ENCODE results near the gene KCNT1. TPM values are rescaled to one million over a fixed set of nuclear protein-coding genes. Genes with fewer than 3 reads are reported as not detected.

KCNT1 gene
- total RNA-seq, 2 donors from 2014 or later = 0.48 TPM; not detected in 1

DNA sequence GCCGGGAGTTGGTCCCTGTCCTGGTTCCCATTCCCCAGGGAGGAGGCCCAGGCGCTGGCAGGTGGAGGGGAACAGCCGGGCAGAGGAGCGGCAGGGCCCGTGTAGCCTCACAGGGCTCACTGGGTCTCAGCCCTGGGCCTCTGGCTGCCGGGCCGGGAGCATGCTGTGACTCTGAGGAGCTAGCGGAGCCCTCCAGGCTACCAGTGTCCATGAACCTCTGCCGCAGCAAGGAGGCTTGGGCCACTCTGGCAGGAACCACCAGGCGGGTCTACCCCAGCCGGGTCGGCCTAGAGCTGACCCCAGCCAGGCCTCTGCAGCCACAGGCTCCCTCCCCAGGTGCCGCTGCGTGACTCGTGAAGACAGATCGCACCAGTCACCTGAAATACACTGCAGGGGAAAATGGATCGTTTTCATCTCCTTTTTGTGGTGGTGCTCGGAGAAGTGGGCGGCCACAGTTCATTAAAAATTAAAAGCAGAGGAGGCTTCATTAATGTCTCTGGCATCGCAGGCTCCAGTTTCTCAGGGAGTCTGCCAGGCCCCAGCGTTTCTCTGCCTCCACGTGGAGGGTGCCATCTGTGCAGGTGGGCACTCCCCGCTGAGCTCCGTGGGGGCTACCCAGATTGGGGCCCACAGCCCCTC lies 43.8 kb downstream of the KCNT1 start:
- no peak for DNase-seq (ENCODE audit: low spot score)
- H3K4me3 ChIP-seq = no peak overlapping the region
- H3K36me3 ChIP-seq = no peaks in the 10 kb centered on the region
- H3K27me3 ChIP-seq = no peaks in the 10 kb centered on the region
- TF ChIP-seq, protein P1, sequence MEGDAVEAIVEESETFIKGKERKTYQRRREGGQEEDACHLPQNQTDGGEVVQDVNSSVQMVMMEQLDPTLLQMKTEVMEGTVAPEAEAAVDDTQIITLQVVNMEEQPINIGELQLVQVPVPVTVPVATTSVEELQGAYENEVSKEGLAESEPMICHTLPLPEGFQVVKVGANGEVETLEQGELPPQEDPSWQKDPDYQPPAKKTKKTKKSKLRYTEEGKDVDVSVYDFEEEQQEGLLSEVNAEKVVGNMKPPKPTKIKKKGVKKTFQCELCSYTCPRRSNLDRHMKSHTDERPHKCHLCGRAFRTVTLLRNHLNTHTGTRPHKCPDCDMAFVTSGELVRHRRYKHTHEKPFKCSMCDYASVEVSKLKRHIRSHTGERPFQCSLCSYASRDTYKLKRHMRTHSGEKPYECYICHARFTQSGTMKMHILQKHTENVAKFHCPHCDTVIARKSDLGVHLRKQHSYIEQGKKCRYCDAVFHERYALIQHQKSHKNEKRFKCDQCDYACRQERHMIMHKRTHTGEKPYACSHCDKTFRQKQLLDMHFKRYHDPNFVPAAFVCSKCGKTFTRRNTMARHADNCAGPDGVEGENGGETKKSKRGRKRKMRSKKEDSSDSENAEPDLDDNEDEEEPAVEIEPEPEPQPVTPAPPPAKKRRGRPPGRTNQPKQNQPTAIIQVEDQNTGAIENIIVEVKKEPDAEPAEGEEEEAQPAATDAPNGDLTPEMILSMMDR (IDR thresholded peaks at IDR 0.05) = no peak
- H3K9me3 ChIP-seq = no peaks in the 10 kb centered on the region
- H3K27ac ChIP-seq = no peak overlapping the region
- H3K4me1 ChIP-seq = peaks cover 0 to 9% of the 10 kb centered on the region in 2 donors

DNA sequence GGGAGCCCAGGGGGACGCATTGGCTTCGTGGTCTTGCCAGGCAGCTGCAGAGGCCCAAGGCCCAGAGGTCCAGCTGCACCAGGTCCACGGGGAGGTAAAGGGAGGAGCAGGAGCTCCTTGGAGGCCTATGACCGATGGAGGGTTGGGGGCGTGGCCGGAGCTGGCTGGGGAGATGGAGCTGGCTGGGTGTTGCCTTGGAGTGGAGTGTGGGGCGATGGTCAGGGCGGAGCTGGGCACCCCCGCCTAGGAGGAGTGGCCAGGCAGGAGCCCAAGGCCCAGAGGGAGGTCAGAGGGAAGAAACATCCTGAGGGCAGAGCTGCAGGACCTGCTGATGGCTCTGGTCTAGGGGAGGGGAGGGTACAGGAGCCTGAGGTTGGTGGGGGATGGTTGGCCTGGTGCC lies 44.6 kb downstream of the KCNT1 start:
- H3K36me3 ChIP-seq = no peaks in the 10 kb centered on the region
- no peaks in the 10 kb centered on the region for H3K27me3 ChIP-seq
- H3K4me3 ChIP-seq = no peak overlapping the region
- TF ChIP-seq, protein P1 (IDR thresholded peaks at IDR 0.05) = no peak
- H3K9me3 ChIP-seq = no peaks in the 10 kb centered on the region
- no peak for DNase-seq (ENCODE audit: low spot score)
- H3K27ac ChIP-seq = no peak overlapping the region
- peaks cover 0 to 9% of the 10 kb centered on the region in 2 donors for H3K4me1 ChIP-seq

DNA sequence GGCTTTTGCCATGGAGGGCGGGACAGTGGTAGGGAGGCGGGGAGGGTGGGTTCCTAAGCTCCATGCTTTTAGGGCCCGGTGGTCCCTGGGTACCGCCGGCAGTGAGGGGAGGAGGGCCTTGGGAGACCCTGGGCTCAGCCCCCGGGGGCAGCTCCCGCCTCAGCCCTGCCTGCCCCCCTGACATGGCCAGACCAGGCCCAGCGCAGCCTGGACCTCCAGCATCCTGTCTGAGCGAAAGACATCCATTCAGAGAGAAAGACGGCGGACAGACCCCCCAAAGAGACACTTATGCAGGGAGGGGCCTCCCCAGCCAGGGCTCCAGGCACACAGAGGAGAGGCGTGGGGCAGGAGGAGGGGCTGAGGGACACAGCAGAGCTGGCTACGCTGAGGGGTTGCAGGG lies 45.3 kb downstream of the KCNT1 start:
- DNase-seq (ENCODE audit: low spot score) = no peak
- no peak overlapping the region for H3K27ac ChIP-seq
- TF ChIP-seq, protein P1 (IDR thresholded peaks at IDR 0.05) = no peak
- no peaks in the 10 kb centered on the region for H3K27me3 ChIP-seq
- H3K9me3 ChIP-seq = no peaks in the 10 kb centered on the region
- H3K36me3 ChIP-seq = no peaks in the 10 kb centered on the region
- H3K4me3 ChIP-seq = no peak overlapping the region
- H3K4me1 ChIP-seq = peaks cover 0 to 9% of the 10 kb centered on the region in 2 donors

DNA sequence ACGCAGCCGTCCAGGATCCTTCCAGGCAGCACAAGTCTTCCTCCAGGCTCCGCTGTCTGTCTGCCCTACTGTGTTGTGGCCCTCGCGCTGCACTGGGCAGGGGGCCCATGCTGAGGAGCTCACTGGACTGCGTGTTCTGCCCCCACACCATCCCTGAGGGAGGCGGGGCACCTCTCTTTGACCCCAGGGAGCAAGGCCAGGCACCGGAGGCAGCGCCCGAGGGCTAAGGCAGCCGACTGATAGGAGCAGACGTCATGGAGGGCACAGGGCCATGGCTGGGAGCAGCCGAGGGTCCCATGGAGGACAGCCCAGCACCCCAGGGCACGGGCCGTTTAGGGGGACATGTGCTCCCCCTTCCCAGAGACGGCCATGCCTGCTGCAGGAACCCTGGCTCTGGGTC lies 46.7 kb downstream of the KCNT1 start:
- Histone ChIP-seq H3K4me1 (peaks cover 0 to 9% of the 10 kb centered on the region in 2 donors), H3K36me3 (no peaks in the 10 kb centered on the region), H3K27me3 (no peaks in the 10 kb centered on the region), H3K27ac (no peak overlapping the region), H3K9me3 (no peaks in the 10 kb centered on the region), H3K4me3 (no peak overlapping the region)
- no peak for DNase-seq (ENCODE audit: low spot score)
- TF ChIP-seq, protein P1 (IDR thresholded peaks at IDR 0.05) = no peak

DNA sequence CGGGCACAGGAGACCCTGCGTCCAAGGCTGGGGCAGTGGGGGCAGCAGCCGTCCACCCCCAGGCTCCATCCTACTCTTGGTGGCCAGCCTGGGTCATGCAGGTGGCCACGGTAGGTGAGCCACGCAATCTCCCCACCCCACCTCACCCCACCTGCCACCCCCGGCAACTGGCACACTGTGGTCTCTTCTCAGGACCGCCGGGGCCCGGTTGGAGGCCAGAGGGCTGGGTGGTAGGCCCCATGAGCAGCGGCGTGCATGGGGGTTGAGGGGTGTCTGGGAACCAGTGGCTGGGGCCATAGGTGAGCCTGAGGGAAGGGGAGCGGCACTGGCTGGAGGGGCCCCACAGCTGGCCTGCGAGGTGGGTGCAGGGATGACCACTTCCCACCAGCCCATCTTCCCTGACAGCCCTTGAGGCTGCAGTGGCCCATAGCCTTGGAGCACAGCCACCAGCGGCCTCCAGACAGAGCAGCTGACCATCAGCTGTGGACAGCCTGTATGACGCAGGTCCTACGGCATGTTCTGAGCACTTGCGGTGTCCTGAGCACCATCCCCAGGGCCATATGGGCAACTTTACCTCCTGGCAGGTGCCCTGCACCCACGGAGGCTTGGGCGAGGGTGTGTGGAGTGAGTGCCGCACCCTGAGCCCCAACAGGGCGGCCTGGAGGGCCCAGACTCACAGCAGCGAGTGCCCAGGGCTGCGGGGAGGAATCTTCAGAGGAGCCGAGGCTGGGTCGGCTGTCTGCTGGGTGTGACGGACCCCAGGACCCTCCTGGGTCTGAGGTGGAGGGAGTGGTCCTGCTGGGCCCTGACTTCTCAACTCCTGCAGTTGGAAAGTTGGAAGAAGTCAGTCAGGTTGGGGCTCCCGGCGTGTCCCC lies 47.4 kb downstream of the KCNT1 start:
- TF ChIP-seq, protein P1 (IDR thresholded peaks at IDR 0.05) = no peak
- Histone ChIP-seq H3K36me3 (no peaks in the 10 kb centered on the region), H3K4me3 (no peak overlapping the region), H3K4me1 (peaks cover 0 to 3% of the 10 kb centered on the region in 2 donors), H3K27ac (no peak overlapping the region), H3K27me3 (no peaks in the 10 kb centered on the region), H3K9me3 (no peaks in the 10 kb centered on the region)
- no peak for DNase-seq (ENCODE audit: low spot score)
